Measurements from ENCODE around the gene ASCL2. TPM values are rescaled to one million over a fixed set of nuclear protein-coding genes. Genes with fewer than 3 reads are reported as not detected.

ASCL2 gene
- total RNA-seq, 1 donor from 2014 or later: not detected

DNA sequence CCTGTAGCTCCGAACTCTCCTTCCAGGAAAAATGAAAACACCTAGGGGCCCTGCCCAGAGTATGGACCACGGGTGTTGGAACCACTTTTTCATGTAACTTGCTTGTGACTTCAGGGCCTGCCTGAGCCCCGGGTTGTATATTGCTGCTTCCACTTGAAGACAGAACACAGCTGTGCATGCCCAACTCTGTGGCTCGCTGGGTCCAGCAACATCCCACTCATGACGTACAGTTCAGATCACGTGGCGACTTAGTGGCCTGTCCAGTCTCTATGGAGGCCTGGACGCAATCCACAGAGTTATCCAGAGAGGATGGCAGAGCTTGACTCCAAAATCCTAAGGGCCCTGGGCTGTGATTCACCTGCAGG, 24.5 kb upstream of the ASCL2 start:
- H3K4me3 ChIP-seq: no peak overlapping the region
- H3K9me3 ChIP-seq (replicated peaks): no peaks in the 10 kb centered on the region
- intact Hi-C loops (cut with micrococcal nuclease): loop anchor here (10.0 kb wide), 1 partner anchor 100 kb away; no protein-coding TSS in a partner anchor
- H3K36me3 ChIP-seq: no peaks in the 10 kb centered on the region
- no peak for DNase-seq
- TF ChIP-seq, protein P1, sequence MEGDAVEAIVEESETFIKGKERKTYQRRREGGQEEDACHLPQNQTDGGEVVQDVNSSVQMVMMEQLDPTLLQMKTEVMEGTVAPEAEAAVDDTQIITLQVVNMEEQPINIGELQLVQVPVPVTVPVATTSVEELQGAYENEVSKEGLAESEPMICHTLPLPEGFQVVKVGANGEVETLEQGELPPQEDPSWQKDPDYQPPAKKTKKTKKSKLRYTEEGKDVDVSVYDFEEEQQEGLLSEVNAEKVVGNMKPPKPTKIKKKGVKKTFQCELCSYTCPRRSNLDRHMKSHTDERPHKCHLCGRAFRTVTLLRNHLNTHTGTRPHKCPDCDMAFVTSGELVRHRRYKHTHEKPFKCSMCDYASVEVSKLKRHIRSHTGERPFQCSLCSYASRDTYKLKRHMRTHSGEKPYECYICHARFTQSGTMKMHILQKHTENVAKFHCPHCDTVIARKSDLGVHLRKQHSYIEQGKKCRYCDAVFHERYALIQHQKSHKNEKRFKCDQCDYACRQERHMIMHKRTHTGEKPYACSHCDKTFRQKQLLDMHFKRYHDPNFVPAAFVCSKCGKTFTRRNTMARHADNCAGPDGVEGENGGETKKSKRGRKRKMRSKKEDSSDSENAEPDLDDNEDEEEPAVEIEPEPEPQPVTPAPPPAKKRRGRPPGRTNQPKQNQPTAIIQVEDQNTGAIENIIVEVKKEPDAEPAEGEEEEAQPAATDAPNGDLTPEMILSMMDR (IDR thresholded peaks at IDR 0.05; ENCODE audit: borderline replicate concordance): no peak
- no peak overlapping the region for H3K27ac ChIP-seq (replicated peaks)
- peaks cover 32% of the 10 kb centered on the region for H3K4me1 ChIP-seq
- peaks cover 8% of the 10 kb centered on the region for H3K27me3 ChIP-seq (ENCODE audit: low read depth)

DNA sequence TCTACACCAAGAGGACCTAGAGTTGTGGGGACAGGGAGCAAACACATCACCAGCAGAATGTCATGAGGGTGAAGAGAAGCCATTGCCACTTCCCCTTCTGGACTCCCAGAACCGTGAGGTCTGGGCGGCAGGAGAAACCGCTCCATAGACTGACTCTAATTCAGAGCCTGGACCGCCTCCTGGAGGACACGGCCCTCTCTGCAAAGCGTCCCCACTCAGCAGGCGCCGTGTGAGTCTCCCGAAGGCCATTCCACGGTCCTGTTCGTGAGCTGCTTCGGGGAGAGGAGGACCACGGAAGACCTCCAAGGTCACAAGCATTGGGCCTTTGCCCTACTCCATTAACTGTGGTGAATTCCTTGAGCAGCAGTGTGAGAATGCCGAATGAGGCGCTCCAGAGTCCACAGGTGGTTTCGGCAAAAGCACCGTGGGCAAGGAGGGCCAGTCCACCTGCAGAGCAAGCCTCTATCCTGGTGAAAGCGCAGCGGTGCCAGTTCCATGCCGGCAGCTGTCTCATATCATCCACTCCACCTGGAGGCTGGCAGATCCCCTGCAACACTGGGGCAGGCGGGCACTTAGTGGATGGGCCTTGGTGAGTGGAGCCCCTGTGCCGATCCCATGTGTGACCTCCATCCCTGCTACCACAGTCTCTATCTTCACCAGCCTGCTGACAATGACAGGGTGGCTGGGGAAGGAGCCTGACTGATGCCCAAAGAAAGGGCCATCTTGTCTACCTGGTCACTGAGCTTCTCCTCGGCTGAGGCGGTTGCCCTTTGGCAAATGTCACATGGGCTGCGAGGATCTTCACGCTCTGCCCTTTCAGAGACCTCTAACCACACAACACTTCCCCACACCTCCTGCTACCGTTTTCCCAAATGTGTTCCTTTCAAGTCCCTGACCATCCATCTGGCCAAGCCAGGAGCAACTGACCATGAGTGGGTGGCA, 23.9 kb upstream of the ASCL2 start:
- no peaks in the 10 kb centered on the region for H3K36me3 ChIP-seq
- no peak for DNase-seq
- H3K4me1 ChIP-seq: peaks cover 26% of the 10 kb centered on the region
- TF ChIP-seq, protein P1 (IDR thresholded peaks at IDR 0.05; ENCODE audit: borderline replicate concordance): no peak
- H3K27ac ChIP-seq (replicated peaks): no peak overlapping the region
- no peaks in the 10 kb centered on the region for H3K9me3 ChIP-seq (replicated peaks)
- intact Hi-C loops (cut with micrococcal nuclease): loop anchor here (10.0 kb wide), 1 partner anchor 99 kb away; no protein-coding TSS in a partner anchor
- H3K4me3 ChIP-seq: no peak overlapping the region
- peaks cover 9% of the 10 kb centered on the region for H3K27me3 ChIP-seq (ENCODE audit: low read depth)

DNA sequence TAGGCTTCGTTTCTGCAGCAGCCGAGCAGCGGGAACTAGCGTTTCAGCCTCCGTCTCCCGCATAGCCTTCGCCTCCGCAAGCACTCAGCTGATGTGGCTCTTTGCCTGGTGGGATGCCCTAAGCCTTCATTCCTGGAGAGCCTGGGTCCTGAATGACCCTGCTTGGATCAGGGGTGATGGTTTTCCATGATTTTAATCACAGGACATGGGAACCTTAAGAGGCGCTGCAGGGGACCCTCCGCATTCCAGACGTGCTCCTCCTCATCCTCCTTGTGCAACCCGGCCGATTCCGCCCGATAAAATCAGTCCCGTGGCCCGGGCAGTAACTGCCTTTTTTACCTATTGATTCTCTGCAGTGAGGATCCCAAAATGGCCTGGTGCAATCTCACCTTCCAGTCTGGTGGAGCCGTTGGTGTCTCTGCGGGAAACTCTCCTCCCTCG, 23.2 kb upstream of the ASCL2 start:
- intact Hi-C loops (cut with micrococcal nuclease): loop anchor here (10.0 kb wide), 1 partner anchor 99 kb away; no protein-coding TSS in a partner anchor
- H3K9me3 ChIP-seq (replicated peaks): no peaks in the 10 kb centered on the region
- H3K27me3 ChIP-seq (ENCODE audit: low read depth): peaks cover 13% of the 10 kb centered on the region
- H3K27ac ChIP-seq (replicated peaks): no peak overlapping the region
- no peaks in the 10 kb centered on the region for H3K36me3 ChIP-seq
- no peak overlapping the region for H3K4me3 ChIP-seq
- H3K4me1 ChIP-seq: peaks cover 19% of the 10 kb centered on the region
- DNase-seq: no peak
- TF ChIP-seq, protein P1 (IDR thresholded peaks at IDR 0.05; ENCODE audit: borderline replicate concordance): no peak

DNA sequence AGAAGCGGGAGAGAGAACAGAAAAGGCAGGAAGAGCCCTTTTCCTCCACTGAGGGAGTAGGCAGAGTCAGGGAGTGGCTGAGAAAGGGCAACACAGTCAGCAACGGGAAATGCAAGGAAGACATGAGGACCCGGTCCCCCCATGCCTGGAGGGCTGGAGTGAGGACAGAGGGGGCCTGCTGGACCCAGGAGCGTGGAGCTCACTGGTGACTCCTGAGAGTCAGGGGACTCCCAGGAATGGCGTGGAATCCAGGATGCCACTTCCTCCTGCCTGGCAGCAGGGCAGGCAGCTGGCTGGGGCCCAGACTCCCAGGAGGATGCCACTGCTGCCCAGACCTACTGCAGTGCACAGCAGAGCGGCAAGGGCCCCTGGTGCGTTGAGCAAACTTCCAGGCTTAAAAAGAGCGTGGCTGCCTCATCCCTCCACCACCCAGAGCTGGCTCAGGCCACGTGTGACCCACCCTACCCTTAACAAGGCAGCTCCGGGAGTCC, 20.0 kb upstream of the ASCL2 start:
- Histone ChIP-seq H3K9me3 (replicated peaks) (no peaks in the 10 kb centered on the region), H3K36me3 (no peaks in the 10 kb centered on the region), H3K4me1 (peaks cover 15% of the 10 kb centered on the region), H3K4me3 (no peak overlapping the region), H3K27me3 (ENCODE audit: low read depth) (peaks cover 36% of the 10 kb centered on the region), H3K27ac (replicated peaks) (peak overlapping the region; percentile 51)
- intact Hi-C loops (cut with micrococcal nuclease): loop anchor here (10.0 kb wide), 1 partner anchor 96 kb away; no protein-coding TSS in a partner anchor
- TF ChIP-seq, protein P1 (IDR thresholded peaks at IDR 0.05; ENCODE audit: borderline replicate concordance): no peak
- no peak for DNase-seq

DNA sequence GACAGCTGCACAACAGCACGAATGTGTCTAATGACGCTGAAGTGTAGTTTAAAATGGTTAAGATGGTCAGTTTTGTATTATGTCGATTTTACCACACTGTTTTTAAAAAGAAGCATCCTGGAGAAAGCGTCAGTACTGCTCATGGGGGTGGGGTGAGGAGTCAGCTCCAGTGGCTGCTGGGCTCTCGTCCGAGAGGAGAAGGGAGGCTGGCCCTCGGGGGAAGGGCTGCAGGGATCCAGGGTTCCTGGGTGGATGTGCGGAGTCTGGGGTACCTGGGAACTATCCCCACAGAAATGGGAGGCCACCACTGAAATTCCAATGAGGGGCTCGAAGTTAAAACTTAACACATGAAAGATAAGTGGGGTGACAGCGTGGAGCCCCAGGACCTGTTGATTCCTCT, 19.5 kb upstream of the ASCL2 start:
- Histone ChIP-seq H3K36me3 (no peaks in the 10 kb centered on the region), H3K9me3 (replicated peaks) (no peaks in the 10 kb centered on the region), H3K4me3 (no peak overlapping the region), H3K4me1 (peaks cover 14% of the 10 kb centered on the region), H3K27ac (replicated peaks) (peak overlapping the region; percentile 51), H3K27me3 (ENCODE audit: low read depth) (peaks cover 40% of the 10 kb centered on the region)
- no peak for DNase-seq
- TF ChIP-seq, protein P1 (IDR thresholded peaks at IDR 0.05; ENCODE audit: borderline replicate concordance): no peak
- intact Hi-C loops (cut with micrococcal nuclease): loop anchor here (10.0 kb wide), 1 partner anchor 95 kb away; no protein-coding TSS in a partner anchor

All from left ventricle myocardium inferior (tissue), 1 donor.